Measurements from ENCODE around the gene KIAA1958. TPM values are rescaled to one million over a fixed set of nuclear protein-coding genes. Genes with fewer than 3 reads are reported as not detected.

The KIAA1958 gene
- total and polyA plus RNA-seq, 12 donors: 0.59 to 7.7 (median 6.1) TPM

DNA sequence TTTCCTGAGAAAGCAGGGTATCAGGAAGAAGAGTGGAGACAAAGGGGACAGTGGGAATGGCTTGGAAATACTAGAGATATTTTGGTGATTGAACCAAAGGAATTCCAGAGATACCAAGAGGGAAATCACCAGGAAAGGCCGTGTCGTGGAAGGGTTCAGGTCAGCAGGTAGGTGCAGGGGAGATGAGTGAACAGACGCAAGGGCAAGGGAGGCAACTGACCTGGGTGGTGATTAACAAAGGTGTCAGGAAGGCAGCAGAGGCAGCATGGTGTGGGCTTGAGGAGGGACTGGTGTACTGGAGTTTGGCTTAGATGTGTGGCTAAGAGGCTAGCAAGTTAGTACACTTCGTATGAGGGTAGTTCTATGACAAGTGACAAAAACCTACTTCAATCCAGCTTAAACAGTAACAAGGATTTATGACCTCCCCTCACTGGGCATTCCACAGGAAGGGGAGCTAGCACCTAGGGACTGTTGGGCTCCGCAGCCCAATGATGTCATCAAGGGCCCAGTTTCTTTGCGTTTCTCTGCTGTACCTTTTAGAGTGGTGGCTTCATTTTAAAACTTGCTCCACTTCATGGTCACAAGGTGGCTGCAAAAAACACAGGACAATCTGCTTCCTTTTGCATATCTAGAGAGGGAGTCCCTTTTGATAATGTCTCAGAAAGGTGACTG is 194.2 kb downstream of the KIAA1958 start:
- intact Hi-C loops (cut with DNase I): no loop called here
- no peak overlapping the region for H3K27ac ChIP-seq

DNA sequence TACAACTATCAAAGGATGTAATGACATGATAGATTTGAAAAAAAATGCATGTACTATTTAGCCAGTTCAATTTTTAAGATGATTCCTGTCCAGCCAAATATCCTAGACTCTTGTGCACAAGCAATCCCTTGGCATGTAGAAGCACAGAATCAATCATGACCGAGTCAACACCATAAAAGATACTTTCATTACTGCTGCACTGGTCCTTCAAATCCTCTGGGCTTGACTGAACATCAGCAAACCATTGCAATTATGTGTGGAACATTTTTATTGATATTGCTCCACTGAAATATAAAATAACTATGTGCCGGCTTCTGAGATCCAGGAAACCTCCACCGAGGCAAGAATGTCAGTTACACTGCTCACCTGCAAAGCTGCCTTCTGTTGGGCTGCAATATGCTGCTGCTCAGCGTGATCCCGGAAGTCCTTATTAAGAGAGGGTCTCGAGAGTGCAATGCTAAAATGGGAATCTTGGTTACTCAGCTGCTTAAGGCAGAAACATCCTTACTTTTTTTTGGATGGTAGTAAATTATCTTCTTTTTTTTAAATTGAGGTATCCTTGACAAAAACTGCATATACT is 202.6 kb downstream of the KIAA1958 start:
- DNase-seq (no peak), ATAC-seq (no peak)
- WGBS, 2 donors: 89 to 93% methylated on average over 6 of the region's 6 CpGs
- H3K9me3 ChIP-seq: no peaks in the 10 kb centered on the region
- H3K27me3 ChIP-seq: no peaks in the 10 kb centered on the region
- peaks cover 0 to under 1% (median 0%) of the 10 kb centered on the region in 9 donors for H3K4me1 ChIP-seq
- TF ChIP-seq, protein P1, sequence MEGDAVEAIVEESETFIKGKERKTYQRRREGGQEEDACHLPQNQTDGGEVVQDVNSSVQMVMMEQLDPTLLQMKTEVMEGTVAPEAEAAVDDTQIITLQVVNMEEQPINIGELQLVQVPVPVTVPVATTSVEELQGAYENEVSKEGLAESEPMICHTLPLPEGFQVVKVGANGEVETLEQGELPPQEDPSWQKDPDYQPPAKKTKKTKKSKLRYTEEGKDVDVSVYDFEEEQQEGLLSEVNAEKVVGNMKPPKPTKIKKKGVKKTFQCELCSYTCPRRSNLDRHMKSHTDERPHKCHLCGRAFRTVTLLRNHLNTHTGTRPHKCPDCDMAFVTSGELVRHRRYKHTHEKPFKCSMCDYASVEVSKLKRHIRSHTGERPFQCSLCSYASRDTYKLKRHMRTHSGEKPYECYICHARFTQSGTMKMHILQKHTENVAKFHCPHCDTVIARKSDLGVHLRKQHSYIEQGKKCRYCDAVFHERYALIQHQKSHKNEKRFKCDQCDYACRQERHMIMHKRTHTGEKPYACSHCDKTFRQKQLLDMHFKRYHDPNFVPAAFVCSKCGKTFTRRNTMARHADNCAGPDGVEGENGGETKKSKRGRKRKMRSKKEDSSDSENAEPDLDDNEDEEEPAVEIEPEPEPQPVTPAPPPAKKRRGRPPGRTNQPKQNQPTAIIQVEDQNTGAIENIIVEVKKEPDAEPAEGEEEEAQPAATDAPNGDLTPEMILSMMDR (IDR thresholded peaks at IDR 0.05): no peak
- H3K36me3 ChIP-seq: peaks cover 0 to 99% (median 34%) of the 10 kb centered on the region in 9 donors
- intact Hi-C loops (cut with DNase I): no loop called here
- no peak overlapping the region for H3K27ac ChIP-seq
- H3K4me3 ChIP-seq: no peak overlapping the region

More for the DNA sequence above, 194.2 kb downstream of the KIAA1958 start:
- peaks cover 0 to 28% (median 10%) of the 10 kb centered on the region in 11 donors for H3K9me3 ChIP-seq
- DNase-seq: no peak
- 74 to 75% methylated on average over 6 of the region's 6 CpGs for WGBS, 2 donors
- TF ChIP-seq, protein P1 (IDR thresholded peaks at IDR 0.05): no peak
- no peaks in the 10 kb centered on the region for H3K27me3 ChIP-seq
- H3K4me3 ChIP-seq: no peak overlapping the region
- no peaks in the 10 kb centered on the region for H3K4me1 ChIP-seq
- no peak for ATAC-seq
- peaks cover 0 to 19% (median 0%) of the 10 kb centered on the region in 9 donors for H3K36me3 ChIP-seq

DNA sequence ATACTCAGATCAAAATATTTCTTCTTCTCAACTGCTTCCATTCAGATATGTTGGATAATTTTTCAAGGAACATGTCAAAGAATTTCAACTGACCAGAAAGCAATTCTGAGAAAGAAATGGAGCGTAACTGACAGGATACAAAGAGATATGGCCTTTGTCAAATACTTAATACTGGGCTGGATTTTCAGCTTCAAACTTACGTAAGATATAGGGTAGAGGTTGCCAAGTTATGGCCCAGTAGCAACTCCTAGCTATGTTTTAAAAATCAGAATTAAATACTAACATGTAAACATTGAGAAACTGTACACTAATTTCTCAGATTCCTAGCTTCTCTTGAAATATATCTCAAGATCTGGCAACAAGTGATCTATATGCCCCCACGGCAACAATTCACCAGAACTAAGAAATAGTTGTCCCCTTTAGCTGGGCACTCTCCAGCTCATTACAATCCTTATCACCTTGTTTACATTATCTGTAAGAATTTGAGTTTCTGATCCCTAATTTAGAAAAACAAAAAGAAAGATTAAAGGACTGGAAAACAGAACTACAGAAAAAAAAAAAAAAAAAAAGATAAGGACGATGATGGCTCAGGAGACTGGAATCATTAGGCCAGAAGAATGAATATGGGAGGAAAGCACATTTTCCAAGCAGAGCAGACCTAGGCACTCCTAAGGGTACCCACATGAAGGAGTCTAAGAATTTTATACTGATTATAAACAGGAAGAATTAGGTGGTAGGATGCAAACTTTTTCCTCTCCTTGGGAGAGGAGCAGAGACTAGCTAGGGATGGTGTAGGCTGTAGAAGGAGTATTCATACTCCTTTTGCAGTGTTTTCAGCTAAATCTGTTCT is 208.3 kb downstream of the KIAA1958 start:
- 78 to 80% methylated on average over 4 of the region's 4 CpGs for WGBS, 2 donors
- peaks cover 0 to 6% (median 0%) of the 10 kb centered on the region in 9 donors for H3K4me1 ChIP-seq
- H3K27ac ChIP-seq: no peak overlapping the region
- H3K36me3 ChIP-seq: peaks cover 0 to 89% (median 34%) of the 10 kb centered on the region in 9 donors
- H3K9me3 ChIP-seq: no peaks in the 10 kb centered on the region
- DNase-seq: no peak
- no peak for ATAC-seq
- TF ChIP-seq, protein P1 (IDR thresholded peaks at IDR 0.05): no peak
- H3K27me3 ChIP-seq: no peaks in the 10 kb centered on the region
- no peak overlapping the region for H3K4me3 ChIP-seq
- intact Hi-C loops (cut with DNase I): no loop called here

DNA sequence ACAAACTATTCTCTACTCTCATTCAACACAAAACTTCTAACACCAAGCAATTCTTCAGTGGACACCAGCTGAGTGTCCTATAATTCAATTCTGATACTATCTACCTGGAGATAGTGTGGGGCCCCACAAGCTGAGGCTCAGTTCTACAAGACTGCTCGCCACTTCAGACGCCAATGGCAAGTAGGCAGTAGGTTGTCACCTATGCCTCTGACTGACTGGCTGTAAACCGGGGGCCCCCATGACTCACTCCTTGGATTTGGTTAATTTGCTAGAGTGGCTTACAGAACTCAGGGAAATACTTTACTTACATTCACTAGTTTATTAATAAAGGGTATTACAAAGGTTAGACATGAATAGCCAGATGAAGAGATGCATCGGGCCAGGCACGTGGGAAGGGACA is 209.8 kb downstream of the KIAA1958 start:
- H3K4me3 ChIP-seq: no peak overlapping the region
- intact Hi-C loops (cut with DNase I): no loop called here
- ATAC-seq (no peak), DNase-seq (no peak)
- H3K4me1 ChIP-seq: peaks cover 0 to 6% (median 0%) of the 10 kb centered on the region in 9 donors
- no peaks in the 10 kb centered on the region for H3K9me3 ChIP-seq
- 97 to 98% methylated on average over 5 of the region's 5 CpGs for WGBS, 2 donors
- peaks cover 0 to 86% (median 23%) of the 10 kb centered on the region in 9 donors for H3K36me3 ChIP-seq
- TF ChIP-seq, protein P1 (IDR thresholded peaks at IDR 0.05): no peak
- H3K27me3 ChIP-seq: no peaks in the 10 kb centered on the region
- H3K27ac ChIP-seq: no peak overlapping the region
